HepG2 (cell line): ENCODE results near the gene ACVR1B. TPM values are rescaled to one million over a fixed set of nuclear protein-coding genes. Genes with fewer than 3 reads are reported as not detected.

Experiments
- ETV5 ChIP-seq: IDR thresholded peaks from 2 replicates; pipeline ENCODE4 v1.6.1; 2018; ENCODE audit warnings: missing biosample characterization, missing genetic modification reagents, inconsistent platforms, borderline replicate concordance
- MEIS2 ChIP-seq: sonication (generic); formaldehyde crosslinking; IDR thresholded peaks from 2 replicates; pipeline ENCODE4 v1.9.0; 2021; ENCODE audit warnings: mild to moderate bottlenecking, missing genetic modification reagents
- ZNF331 ChIP-seq: sonication (generic); formaldehyde crosslinking; IDR thresholded peaks from 2 replicates; pipeline ENCODE4 v1.4.0; 2020; ENCODE audit warnings: missing genetic modification reagents
- ZNF354B ChIP-seq: sonication (generic); formaldehyde crosslinking; IDR thresholded peaks from 2 replicates; pipeline ENCODE4 v1.8.0; 2022; ENCODE audit warnings: mild to moderate bottlenecking, missing genetic modification reagents
- ZNF550 ChIP-seq: sonication (generic); formaldehyde crosslinking; IDR thresholded peaks from 2 replicates; pipeline ENCODE4 v1.4.0; 2020; ENCODE audit warnings: mild to moderate bottlenecking, missing genetic modification reagents, borderline replicate concordance
- polyA plus RNA-seq, 8 experiments: library from polyadenylated mRNA; depleted of rRNA in 3 of 8; stranded (reverse) in 7 of 8; unstranded in 1 of 8; fragments of >200 nt; fragmentation: Illumina TruSeq in 4 of 8; extraction: Trizol in 4 of 8; gene quantifications; 2 replicates each; pipeline versions ENCODE4 v1.2.1 to v1.2.3, GENCODE V29; 2011 to 2016; ENCODE audit warnings: low read depth in 4 of 8, missing spikeins in 1 of 8, mixed read lengths in 1 of 8; ENCODE audit not compliant: insufficient read depth in 1 of 8
- total RNA-seq, 5 experiments: library from RNA; depleted of rRNA; stranded (reverse); fragments of >200 nt; fragmentation: Illumina TruSeq; extraction: Trizol; gene quantifications; 2 replicates each; pipeline ENCODE4 v1.2.3, GENCODE V29; 2016; ENCODE audit warnings: low read depth in 1 of 5
- TF ChIP-seq, protein P1 (sequence below): sonication (generic); formaldehyde crosslinking; IDR thresholded peaks from 2 replicates; pipeline ENCODE4 v1.4.0; 2020; ENCODE audit warnings: missing genetic modification reagents
- TF ChIP-seq, protein P2 (sequence below): sonication (generic); formaldehyde crosslinking; IDR thresholded peaks from 2 replicates; pipeline ENCODE4 v1.5.1; 2020; ENCODE audit warnings: mild to moderate bottlenecking, missing genetic modification reagents, borderline replicate concordance
- TF ChIP-seq, protein P3 (sequence below): sonication (generic); formaldehyde crosslinking; IDR thresholded peaks from 2 replicates; pipeline ENCODE4 v1.5.0; 2020; ENCODE audit warnings: mild to moderate bottlenecking, missing genetic modification reagents, borderline replicate concordance
- TF ChIP-seq, protein P4 (sequence below): sonication (generic); formaldehyde crosslinking; IDR thresholded peaks from 2 replicates; pipeline ENCODE4 v1.5.0; 2020; ENCODE audit warnings: missing genetic modification reagents
- TF ChIP-seq, protein P5 (sequence below): sonication (generic); formaldehyde crosslinking; IDR thresholded peaks from 2 replicates; pipeline ENCODE4 v1.5.0; 2020; ENCODE audit warnings: missing genetic modification reagents
- TF ChIP-seq, protein P6 (sequence below): sonication (generic); formaldehyde crosslinking; IDR thresholded peaks from 2 replicates; pipeline ENCODE4 v1.5.0; 2020; ENCODE audit warnings: missing genetic modification reagents

ACVR1B gene
- total and polyA plus RNA-seq, 2 of the 13 experiments (the other 11 are each of a cell fraction or from before 2014, with no cell fraction given): 8.9 to 12.1 TPM

DNA sequence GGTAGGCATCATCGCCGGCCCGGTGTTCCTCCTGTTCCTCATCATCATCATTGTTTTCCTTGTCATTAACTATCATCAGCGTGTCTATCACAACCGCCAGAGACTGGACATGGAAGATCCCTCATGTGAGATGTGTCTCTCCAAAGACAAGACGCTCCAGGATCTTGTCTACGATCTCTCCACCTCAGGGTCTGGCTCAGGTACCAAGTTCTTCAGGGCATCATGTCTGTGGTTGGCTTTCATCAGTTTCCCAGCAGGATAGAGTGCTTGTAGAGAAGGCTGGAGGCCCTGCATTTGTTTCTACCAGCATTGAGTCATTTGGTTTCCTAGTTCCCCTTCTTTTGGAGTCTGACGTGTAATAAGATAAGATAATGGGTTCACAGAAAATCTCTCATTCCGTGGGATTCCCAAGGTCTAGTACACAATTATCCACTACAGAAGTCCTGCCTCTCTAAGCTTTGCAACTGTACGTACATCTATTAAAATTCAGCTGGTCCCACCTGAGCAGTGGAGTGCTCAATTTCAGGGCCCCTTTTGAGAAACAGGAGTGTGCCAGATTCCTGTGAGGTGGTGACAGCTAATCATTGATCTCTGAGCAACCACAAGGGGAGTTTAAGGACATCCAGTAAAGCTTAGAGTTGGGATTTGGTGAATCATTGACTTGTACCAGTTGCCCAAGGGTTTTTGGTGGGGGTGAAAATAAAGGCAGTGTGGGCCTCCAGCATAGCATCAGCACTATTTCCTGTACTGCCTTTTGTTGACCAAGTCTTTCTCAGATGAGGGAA is 25.1 kb downstream of the ACVR1B start (continued):
- TF ChIP-seq, protein P1, sequence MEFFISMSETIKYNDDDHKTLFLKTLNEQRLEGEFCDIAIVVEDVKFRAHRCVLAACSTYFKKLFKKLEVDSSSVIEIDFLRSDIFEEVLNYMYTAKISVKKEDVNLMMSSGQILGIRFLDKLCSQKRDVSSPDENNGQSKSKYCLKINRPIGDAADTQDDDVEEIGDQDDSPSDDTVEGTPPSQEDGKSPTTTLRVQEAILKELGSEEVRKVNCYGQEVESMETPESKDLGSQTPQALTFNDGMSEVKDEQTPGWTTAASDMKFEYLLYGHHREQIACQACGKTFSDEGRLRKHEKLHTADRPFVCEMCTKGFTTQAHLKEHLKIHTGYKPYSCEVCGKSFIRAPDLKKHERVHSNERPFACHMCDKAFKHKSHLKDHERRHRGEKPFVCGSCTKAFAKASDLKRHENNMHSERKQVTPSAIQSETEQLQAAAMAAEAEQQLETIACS (CRISPR knock-in tag): peak; percentile 37; the same call in 1 of the 2 replicates
- TF ChIP-seq, protein P2, sequence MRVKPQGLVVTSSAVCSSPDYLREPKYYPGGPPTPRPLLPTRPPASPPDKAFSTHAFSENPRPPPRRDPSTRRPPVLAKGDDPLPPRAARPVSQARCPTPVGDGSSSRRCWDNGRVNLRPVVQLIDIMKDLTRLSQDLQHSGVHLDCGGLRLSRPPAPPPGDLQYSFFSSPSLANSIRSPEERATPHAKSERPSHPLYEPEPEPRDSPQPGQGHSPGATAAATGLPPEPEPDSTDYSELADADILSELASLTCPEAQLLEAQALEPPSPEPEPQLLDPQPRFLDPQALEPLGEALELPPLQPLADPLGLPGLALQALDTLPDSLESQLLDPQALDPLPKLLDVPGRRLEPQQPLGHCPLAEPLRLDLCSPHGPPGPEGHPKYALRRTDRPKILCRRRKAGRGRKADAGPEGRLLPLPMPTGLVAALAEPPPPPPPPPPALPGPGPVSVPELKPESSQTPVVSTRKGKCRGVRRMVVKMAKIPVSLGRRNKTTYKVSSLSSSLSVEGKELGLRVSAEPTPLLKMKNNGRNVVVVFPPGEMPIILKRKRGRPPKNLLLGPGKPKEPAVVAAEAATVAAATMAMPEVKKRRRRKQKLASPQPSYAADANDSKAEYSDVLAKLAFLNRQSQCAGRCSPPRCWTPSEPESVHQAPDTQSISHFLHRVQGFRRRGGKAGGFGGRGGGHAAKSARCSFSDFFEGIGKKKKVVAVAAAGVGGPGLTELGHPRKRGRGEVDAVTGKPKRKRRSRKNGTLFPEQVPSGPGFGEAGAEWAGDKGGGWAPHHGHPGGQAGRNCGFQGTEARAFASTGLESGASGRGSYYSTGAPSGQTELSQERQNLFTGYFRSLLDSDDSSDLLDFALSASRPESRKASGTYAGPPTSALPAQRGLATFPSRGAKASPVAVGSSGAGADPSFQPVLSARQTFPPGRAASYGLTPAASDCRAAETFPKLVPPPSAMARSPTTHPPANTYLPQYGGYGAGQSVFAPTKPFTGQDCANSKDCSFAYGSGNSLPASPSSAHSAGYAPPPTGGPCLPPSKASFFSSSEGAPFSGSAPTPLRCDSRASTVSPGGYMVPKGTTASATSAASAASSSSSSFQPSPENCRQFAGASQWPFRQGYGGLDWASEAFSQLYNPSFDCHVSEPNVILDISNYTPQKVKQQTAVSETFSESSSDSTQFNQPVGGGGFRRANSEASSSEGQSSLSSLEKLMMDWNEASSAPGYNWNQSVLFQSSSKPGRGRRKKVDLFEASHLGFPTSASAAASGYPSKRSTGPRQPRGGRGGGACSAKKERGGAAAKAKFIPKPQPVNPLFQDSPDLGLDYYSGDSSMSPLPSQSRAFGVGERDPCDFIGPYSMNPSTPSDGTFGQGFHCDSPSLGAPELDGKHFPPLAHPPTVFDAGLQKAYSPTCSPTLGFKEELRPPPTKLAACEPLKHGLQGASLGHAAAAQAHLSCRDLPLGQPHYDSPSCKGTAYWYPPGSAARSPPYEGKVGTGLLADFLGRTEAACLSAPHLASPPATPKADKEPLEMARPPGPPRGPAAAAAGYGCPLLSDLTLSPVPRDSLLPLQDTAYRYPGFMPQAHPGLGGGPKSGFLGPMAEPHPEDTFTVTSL: peak; percentile 30; the same call in 1 of the 2 replicates
- TF ChIP-seq ETV5 (peak; percentile 58; the same call in 1 of the 2 replicates), ZNF550 (CRISPR knock-in tag) (no peak), ZNF354B (CRISPR knock-in tag) (no peak), ZNF331 (CRISPR knock-in tag) (peak; percentile 43; the same call in 1 of the 2 replicates), MEIS2 (CRISPR knock-in tag) (0 out of 2 replicates have a peak, but pooled peaks have one; percentile 23)
- TF ChIP-seq, protein P3, sequence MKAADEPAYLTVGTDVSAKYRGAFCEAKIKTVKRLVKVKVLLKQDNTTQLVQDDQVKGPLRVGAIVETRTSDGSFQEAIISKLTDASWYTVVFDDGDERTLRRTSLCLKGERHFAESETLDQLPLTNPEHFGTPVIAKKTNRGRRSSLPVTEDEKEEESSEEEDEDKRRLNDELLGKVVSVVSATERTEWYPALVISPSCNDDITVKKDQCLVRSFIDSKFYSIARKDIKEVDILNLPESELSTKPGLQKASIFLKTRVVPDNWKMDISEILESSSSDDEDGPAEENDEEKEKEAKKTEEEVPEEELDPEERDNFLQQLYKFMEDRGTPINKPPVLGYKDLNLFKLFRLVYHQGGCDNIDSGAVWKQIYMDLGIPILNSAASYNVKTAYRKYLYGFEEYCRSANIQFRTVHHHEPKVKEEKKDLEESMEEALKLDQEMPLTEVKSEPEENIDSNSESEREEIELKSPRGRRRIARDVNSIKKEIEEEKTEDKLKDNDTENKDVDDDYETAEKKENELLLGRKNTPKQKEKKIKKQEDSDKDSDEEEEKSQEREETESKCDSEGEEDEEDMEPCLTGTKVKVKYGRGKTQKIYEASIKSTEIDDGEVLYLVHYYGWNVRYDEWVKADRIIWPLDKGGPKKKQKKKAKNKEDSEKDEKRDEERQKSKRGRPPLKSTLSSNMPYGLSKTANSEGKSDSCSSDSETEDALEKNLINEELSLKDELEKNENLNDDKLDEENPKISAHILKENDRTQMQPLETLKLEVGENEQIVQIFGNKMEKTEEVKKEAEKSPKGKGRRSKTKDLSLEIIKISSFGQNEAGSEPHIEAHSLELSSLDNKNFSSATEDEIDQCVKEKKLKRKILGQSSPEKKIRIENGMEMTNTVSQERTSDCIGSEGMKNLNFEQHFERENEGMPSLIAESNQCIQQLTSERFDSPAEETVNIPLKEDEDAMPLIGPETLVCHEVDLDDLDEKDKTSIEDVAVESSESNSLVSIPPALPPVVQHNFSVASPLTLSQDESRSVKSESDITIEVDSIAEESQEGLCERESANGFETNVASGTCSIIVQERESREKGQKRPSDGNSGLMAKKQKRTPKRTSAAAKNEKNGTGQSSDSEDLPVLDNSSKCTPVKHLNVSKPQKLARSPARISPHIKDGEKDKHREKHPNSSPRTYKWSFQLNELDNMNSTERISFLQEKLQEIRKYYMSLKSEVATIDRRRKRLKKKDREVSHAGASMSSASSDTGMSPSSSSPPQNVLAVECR: peak; percentile 60; the same call in 1 of the 2 replicates
- TF ChIP-seq, protein P4, sequence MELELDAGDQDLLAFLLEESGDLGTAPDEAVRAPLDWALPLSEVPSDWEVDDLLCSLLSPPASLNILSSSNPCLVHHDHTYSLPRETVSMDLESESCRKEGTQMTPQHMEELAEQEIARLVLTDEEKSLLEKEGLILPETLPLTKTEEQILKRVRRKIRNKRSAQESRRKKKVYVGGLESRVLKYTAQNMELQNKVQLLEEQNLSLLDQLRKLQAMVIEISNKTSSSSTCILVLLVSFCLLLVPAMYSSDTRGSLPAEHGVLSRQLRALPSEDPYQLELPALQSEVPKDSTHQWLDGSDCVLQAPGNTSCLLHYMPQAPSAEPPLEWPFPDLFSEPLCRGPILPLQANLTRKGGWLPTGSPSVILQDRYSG (CRISPR knock-in tag): no peak
- TF ChIP-seq, protein P5, sequence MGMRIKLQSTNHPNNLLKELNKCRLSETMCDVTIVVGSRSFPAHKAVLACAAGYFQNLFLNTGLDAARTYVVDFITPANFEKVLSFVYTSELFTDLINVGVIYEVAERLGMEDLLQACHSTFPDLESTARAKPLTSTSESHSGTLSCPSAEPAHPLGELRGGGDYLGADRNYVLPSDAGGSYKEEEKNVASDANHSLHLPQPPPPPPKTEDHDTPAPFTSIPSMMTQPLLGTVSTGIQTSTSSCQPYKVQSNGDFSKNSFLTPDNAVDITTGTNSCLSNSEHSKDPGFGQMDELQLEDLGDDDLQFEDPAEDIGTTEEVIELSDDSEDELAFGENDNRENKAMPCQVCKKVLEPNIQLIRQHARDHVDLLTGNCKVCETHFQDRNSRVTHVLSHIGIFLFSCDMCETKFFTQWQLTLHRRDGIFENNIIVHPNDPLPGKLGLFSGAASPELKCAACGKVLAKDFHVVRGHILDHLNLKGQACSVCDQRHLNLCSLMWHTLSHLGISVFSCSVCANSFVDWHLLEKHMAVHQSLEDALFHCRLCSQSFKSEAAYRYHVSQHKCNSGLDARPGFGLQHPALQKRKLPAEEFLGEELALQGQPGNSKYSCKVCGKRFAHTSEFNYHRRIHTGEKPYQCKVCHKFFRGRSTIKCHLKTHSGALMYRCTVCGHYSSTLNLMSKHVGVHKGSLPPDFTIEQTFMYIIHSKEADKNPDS (CRISPR knock-in tag): no peak
- TF ChIP-seq, protein P6, sequence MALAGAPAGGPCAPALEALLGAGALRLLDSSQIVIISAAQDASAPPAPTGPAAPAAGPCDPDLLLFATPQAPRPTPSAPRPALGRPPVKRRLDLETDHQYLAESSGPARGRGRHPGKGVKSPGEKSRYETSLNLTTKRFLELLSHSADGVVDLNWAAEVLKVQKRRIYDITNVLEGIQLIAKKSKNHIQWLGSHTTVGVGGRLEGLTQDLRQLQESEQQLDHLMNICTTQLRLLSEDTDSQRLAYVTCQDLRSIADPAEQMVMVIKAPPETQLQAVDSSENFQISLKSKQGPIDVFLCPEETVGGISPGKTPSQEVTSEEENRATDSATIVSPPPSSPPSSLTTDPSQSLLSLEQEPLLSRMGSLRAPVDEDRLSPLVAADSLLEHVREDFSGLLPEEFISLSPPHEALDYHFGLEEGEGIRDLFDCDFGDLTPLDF (CRISPR knock-in tag): no peak
